Activated naive CD8-positive, alpha-beta T cell treated with anti-CD3 and anti-CD28 coated beads, Interleukin-2, amount 10 ng/mL, durations not matched to agents 7 days and 5 days (primary cell): Measurements from ENCODE around the gene AIG1. TPM values are rescaled to one million over a fixed set of nuclear protein-coding genes. Genes with fewer than 3 reads are reported as not detected.
"Not testable (repeated sequence)": the region's sequence is repeated elsewhere in the genome, so short reads cannot be mapped to it uniquely, and the experiment has no call there.

Experiments
- ATAC-seq: fragments of 150-1000 bp; cut with Tn5 transposase; one replicate; pipeline ENCODE4 v1.10.0; 2021; ENCODE audit warnings: low read depth, moderate library complexity
- POLR2A ChIA-PET: fragments of 350-600 bp; sonication (Branson Sonifier 250); formaldehyde crosslinking; loops from one replicate; lab custom pipeline; 2021; ENCODE audit warnings: antibody characterized with exemption; lab: Charles Lee
- DNase-seq: peaks from one replicate; pipeline ENCODE4 v3.0.0; 2021
- H3K27ac Mint-ChIP-seq: one replicate; pipeline ENCODE4 v1.8.0; 2022; ENCODE audit warnings: mild to moderate bottlenecking, mixed read lengths
- H3K27me3 Mint-ChIP-seq: one replicate; pipeline ENCODE4 v1.8.0; 2022; ENCODE audit warnings: mild to moderate bottlenecking, moderate library complexity, mixed read lengths
- H3K36me3 Mint-ChIP-seq: one replicate; pipeline ENCODE4 v1.8.0; 2021; ENCODE audit warnings: mild to moderate bottlenecking, mixed read lengths
- H3K4me1 Mint-ChIP-seq: one replicate; pipeline ENCODE4 v1.8.0; 2021; ENCODE audit warnings: mixed read lengths
- H3K4me3 Mint-ChIP-seq: one replicate; pipeline ENCODE4 v1.8.0; 2022; ENCODE audit warnings: mild to moderate bottlenecking, moderate library complexity, mixed read lengths
- H3K9me3 Mint-ChIP-seq: one replicate; pipeline ENCODE4 v1.8.0; 2021; ENCODE audit warnings: mixed read lengths
- total RNA-seq, 2 experiments: library from RNA; stranded (reverse); gene quantifications; one replicate each; pipeline ENCODE4 v1.2.3, GENCODE V29; 2021

The AIG1 gene
- total RNA-seq, 2 experiments from 2014 or later: 14.2 to 14.6 TPM

GRCh38 chr6:143127941-143128680, 67.4 kb downstream of the AIG1 start:
- DNase-seq: no peak
- H3K4me1 Mint-ChIP-seq: peaks cover 8% of the 10 kb centered on the region
- H3K9me3 Mint-ChIP-seq: peaks cover 12% of the 10 kb centered on the region
- no peaks in the 10 kb centered on the region for H3K27me3 Mint-ChIP-seq
- no peak overlapping the region for H3K4me3 Mint-ChIP-seq
- POLR2A ChIA-PET: no interaction called here
- no peak overlapping the region for H3K27ac Mint-ChIP-seq
- no peak for ATAC-seq
- peaks cover 21% of the 10 kb centered on the region for H3K36me3 Mint-ChIP-seq

- POLR2A ChIA-PET: no interaction called here
- Mint-ChIP-seq H3K9me3 (peaks cover 12% of the 10 kb centered on the region), H3K27ac (no peak overlapping the region), H3K27me3 (no peaks in the 10 kb centered on the region), H3K36me3 (peaks cover 21% of the 10 kb centered on the region), H3K4me3 (no peak overlapping the region), H3K4me1 (peaks cover 8% of the 10 kb centered on the region)
- DNase-seq (no peak), ATAC-seq (no peak)
These were observed 68.0 kb downstream of the AIG1 start for GRCh38 chr6:143128681-143129015.

- POLR2A ChIA-PET: no interaction called here
- Mint-ChIP-seq H3K27me3 (no peaks in the 10 kb centered on the region), H3K4me3 (no peak overlapping the region), H3K9me3 (peaks cover 15% of the 10 kb centered on the region), H3K36me3 (peaks cover 26% of the 10 kb centered on the region), H3K4me1 (peaks cover 9% of the 10 kb centered on the region), H3K27ac (no peak overlapping the region)
- no peak for DNase-seq
- ATAC-seq: no peak
These were observed 70.2 kb downstream of the AIG1 start for GRCh38 chr6:143130928-143131327.

GRCh38 chr6:143135325-143135724, 74.6 kb downstream of the AIG1 start:
- Mint-ChIP-seq H3K27ac (no peak overlapping the region), H3K27me3 (no peaks in the 10 kb centered on the region), H3K9me3 (peaks cover 28% of the 10 kb centered on the region), H3K36me3 (peaks cover 51% of the 10 kb centered on the region), H3K4me3 (no peak overlapping the region), H3K4me1 (peaks cover 12% of the 10 kb centered on the region)
- DNase-seq: no peak
- ATAC-seq: no peak
- POLR2A ChIA-PET: no interaction called here

GRCh38 chr6:143135797-143136561, 75.3 kb downstream of the AIG1 start:
- peaks cover 49% of the 10 kb centered on the region for H3K36me3 Mint-ChIP-seq
- no peak overlapping the region for H3K27ac Mint-ChIP-seq

GRCh38 chr6:143136647-143137046, 76.0 kb downstream of the AIG1 start:
- no peak for ATAC-seq
- Mint-ChIP-seq H3K36me3 (peaks cover 43% of the 10 kb centered on the region), H3K4me1 (peaks cover 12% of the 10 kb centered on the region), H3K27ac (no peak overlapping the region), H3K9me3 (peaks cover 22% of the 10 kb centered on the region), H3K27me3 (no peaks in the 10 kb centered on the region), H3K4me3 (no peak overlapping the region)
- DNase-seq: no peak
- POLR2A ChIA-PET: no interaction called here

More at GRCh38 chr6:143135797-143136561, 75.3 kb downstream of the AIG1 start:
- no peak for DNase-seq
- POLR2A ChIA-PET: no interaction called here
- H3K4me1 Mint-ChIP-seq: peaks cover 12% of the 10 kb centered on the region
- no peak overlapping the region for H3K4me3 Mint-ChIP-seq
- H3K27me3 Mint-ChIP-seq: no peaks in the 10 kb centered on the region
- ATAC-seq: no peak
- H3K9me3 Mint-ChIP-seq: peaks cover 27% of the 10 kb centered on the region

GRCh38 chr6:143139239-143139784, 78.6 kb downstream of the AIG1 start:
- no peak overlapping the region for H3K27ac Mint-ChIP-seq
- no peak for DNase-seq
- ATAC-seq: no peak
- H3K36me3 Mint-ChIP-seq: peaks cover 46% of the 10 kb centered on the region
- H3K4me1 Mint-ChIP-seq: peaks cover 12% of the 10 kb centered on the region
- POLR2A ChIA-PET: no interaction called here
- H3K27me3 Mint-ChIP-seq: no peaks in the 10 kb centered on the region
- H3K4me3 Mint-ChIP-seq: no peak overlapping the region
- peaks cover 19% of the 10 kb centered on the region for H3K9me3 Mint-ChIP-seq

GRCh38 chr6:143139884-143140283, 79.2 kb downstream of the AIG1 start:
- POLR2A ChIA-PET, H3K4me3 Mint-ChIP-seq, H3K27ac Mint-ChIP-seq, DNase-seq, H3K27me3 Mint-ChIP-seq, ATAC-seq: not testable (repeated sequence)
- Mint-ChIP-seq H3K36me3 (peaks cover 46% of the 10 kb centered on the region), H3K4me1 (peaks cover 12% of the 10 kb centered on the region), H3K9me3 (peaks cover 19% of the 10 kb centered on the region)

- Mint-ChIP-seq H3K4me1 (peaks cover 10% of the 10 kb centered on the region), H3K4me3 (no peak overlapping the region), H3K27ac (no peak overlapping the region), H3K27me3 (no peaks in the 10 kb centered on the region), H3K36me3 (peaks cover 43% of the 10 kb centered on the region), H3K9me3 (peaks cover 17% of the 10 kb centered on the region)
- DNase-seq: no peak
- no peak for ATAC-seq
- POLR2A ChIA-PET: no interaction called here
These were observed 80.1 kb downstream of the AIG1 start for GRCh38 chr6:143140767-143141166.

- Mint-ChIP-seq H3K4me3 (no peak overlapping the region), H3K27ac (no peak overlapping the region), H3K36me3 (peaks cover 40% of the 10 kb centered on the region), H3K4me1 (peaks cover 7% of the 10 kb centered on the region), H3K27me3 (no peaks in the 10 kb centered on the region), H3K9me3 (peaks cover 16% of the 10 kb centered on the region)
- no peak for DNase-seq
- POLR2A ChIA-PET: no interaction called here
- ATAC-seq: no peak
These were observed 80.8 kb downstream of the AIG1 start for GRCh38 chr6:143141442-143141841.

GRCh38 chr6:143146186-143146851, 85.6 kb downstream of the AIG1 start:
- peaks cover 3% of the 10 kb centered on the region for H3K4me1 Mint-ChIP-seq
- POLR2A ChIA-PET: no interaction called here
- peaks cover 6% of the 10 kb centered on the region for H3K9me3 Mint-ChIP-seq
- ATAC-seq (no peak), DNase-seq (no peak)
- no peak overlapping the region for H3K27ac Mint-ChIP-seq
- H3K4me3 Mint-ChIP-seq: no peak overlapping the region
- no peaks in the 10 kb centered on the region for H3K27me3 Mint-ChIP-seq
- H3K36me3 Mint-ChIP-seq: peaks cover 14% of the 10 kb centered on the region

- Mint-ChIP-seq H3K27ac (no peak overlapping the region), H3K36me3 (peaks cover 13% of the 10 kb centered on the region), H3K4me3 (no peak overlapping the region), H3K4me1 (peaks cover 3% of the 10 kb centered on the region), H3K9me3 (peaks cover 9% of the 10 kb centered on the region), H3K27me3 (no peaks in the 10 kb centered on the region)
- POLR2A ChIA-PET: no interaction called here
- ATAC-seq (no peak), DNase-seq (no peak)
These were observed 89.1 kb downstream of the AIG1 start for GRCh38 chr6:143149771-143150170.

- ATAC-seq (no peak), DNase-seq (no peak)
- H3K36me3 Mint-ChIP-seq: peaks cover 13% of the 10 kb centered on the region
- POLR2A ChIA-PET: no interaction called here
- H3K9me3 Mint-ChIP-seq: peaks cover 9% of the 10 kb centered on the region
- no peak overlapping the region for H3K4me3 Mint-ChIP-seq
- no peak overlapping the region for H3K27ac Mint-ChIP-seq
- no peaks in the 10 kb centered on the region for H3K27me3 Mint-ChIP-seq
- peaks cover 3% of the 10 kb centered on the region for H3K4me1 Mint-ChIP-seq
These were observed 89.6 kb downstream of the AIG1 start for GRCh38 chr6:143150281-143150680.
